ENCODE data around the gene RNF225. TPM values are rescaled to one million over a fixed set of nuclear protein-coding genes. Genes with fewer than 3 reads are reported as not detected.
"Not testable (repeated sequence)": the region's sequence is repeated elsewhere in the genome, so short reads cannot be mapped to it uniquely, and the experiment has no call there.

Gene RNF225
- total RNA-seq, 1 donor from 2014 or later: not detected

DNA sequence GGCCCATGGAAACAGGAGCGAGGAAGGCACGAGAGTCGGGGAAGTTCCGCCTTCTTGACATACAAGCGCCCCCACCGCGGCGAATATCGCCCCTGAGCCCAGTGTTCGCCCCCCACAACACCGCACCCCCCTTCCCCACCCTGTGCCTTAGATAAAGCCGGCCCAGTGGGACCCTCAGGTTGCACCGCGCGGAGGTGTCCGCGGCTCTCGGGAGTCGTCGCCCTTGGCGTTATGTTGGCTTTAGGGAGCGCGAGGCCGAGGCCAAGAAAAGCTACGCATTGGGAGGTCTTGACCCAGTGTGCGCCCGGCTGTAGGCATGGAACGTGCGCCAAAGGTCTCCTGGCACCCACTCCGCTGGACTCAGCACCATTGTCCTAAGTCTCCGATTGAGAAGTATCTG is 45.1 kb downstream of the RNF225 start:
- peaks cover 0 to 4% (median 4%) of the 10 kb centered on the region in 3 donors for H3K27me3 ChIP-seq (ENCODE audit: control insufficient read depth in 3 of 3, insufficient read depth in 3 of 3, low read length in 3 of 3)
- H3K4me1 ChIP-seq (ENCODE audit: control insufficient read depth in 3 of 3, insufficient read depth in 3 of 3, low read length in 3 of 3): peaks cover 13 to 23% (median 18%) of the 10 kb centered on the region in 3 donors
- peak overlapping the region; percentile 68 for H3K27ac ChIP-seq (ENCODE audit: low read depth, low read length)
- H3K4me3 ChIP-seq (ENCODE audit: low read length in 3 of 3): peak overlapping the region; percentile 91 to 99 (median 93)
- H3K36me3 ChIP-seq (ENCODE audit: control insufficient read depth in 3 of 3, insufficient read depth in 3 of 3, low read length in 3 of 3): peaks cover 23 to 24% (median 23%) of the 10 kb centered on the region in 3 donors
- H3K9me3 ChIP-seq (ENCODE audit: control insufficient read depth in 3 of 3, low read length in 3 of 3): peaks cover 13 to 31% (median 24%) of the 10 kb centered on the region in 3 donors
- H3K9ac ChIP-seq (ENCODE audit: low read depth in 1 of 3, low read length in 3 of 3): peak overlapping the region; percentile 55 to 87 (median 60)

DNA sequence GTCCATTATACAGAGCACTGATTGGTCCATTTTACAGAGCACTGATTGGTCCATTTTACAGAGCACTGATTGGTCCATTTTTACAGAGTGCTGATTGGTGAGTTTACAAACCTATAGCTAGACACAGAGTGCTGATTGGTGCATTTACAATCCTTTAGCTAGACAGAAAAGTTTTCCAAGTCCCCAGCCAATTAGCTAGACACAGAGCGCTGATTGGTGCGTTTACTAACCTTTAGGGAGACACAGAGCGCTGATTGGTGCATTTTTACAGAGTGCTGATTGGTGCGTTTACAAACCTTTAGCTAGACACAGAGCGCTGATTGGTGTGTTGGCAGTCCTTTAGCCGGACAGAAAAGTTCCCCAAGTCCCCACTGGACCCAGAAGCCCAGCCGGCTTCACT is 47.5 kb downstream of the RNF225 start:
- H3K27ac ChIP-seq (ENCODE audit: low read depth, low read length); H3K36me3 ChIP-seq (ENCODE audit: control insufficient read depth in 3 of 3, insufficient read depth in 3 of 3, low read length in 3 of 3); H3K4me3 ChIP-seq (ENCODE audit: low read length in 3 of 3); H3K9ac ChIP-seq (ENCODE audit: low read depth in 1 of 3, low read length in 3 of 3); H3K9me3 ChIP-seq (ENCODE audit: control insufficient read depth in 3 of 3, low read length in 3 of 3): not testable (repeated sequence)
- Histone ChIP-seq H3K4me1 (ENCODE audit: control insufficient read depth in 3 of 3, insufficient read depth in 3 of 3, low read length in 3 of 3) (peaks cover 13 to 23% (median 18%) of the 10 kb centered on the region in 3 donors), H3K27me3 (ENCODE audit: control insufficient read depth in 3 of 3, insufficient read depth in 3 of 3, low read length in 3 of 3) (peaks cover 4 to 12% (median 8%) of the 10 kb centered on the region in 3 donors)

Small RNA genes lying within 50 kb of the gene (small RNA-seq; reads per million reads assigned to genes)
- gene MIR4754: not detected
- not detected for gene RNA5SP473

Other genes starting within 250 kb of the RNF225 start
- gene ZNF329, start 244.9 kb upstream of the RNF225 start, total RNA-seq: 16.2 TPM
- 11.0 TPM for gene ZNF274, start 212.6 kb upstream of the RNF225 start, total RNA-seq
- gene ZNF544, start 166.7 kb upstream of the RNF225 start, total RNA-seq: 26.1 TPM
- gene ZNF8, start 116.7 kb upstream of the RNF225 start, total RNA-seq: 6.3 TPM
- gene ERVK3-1, start 90.3 kb upstream of the RNF225 start, total RNA-seq: 14.1 TPM
- gene ZSCAN22, start 68.7 kb upstream of the RNF225 start, total RNA-seq: 2.6 TPM
- gene A1BG, start 42.2 kb upstream of the RNF225 start, total RNA-seq: under 0.01 TPM
- 2.1 TPM for gene ZNF497, start 32.9 kb upstream of the RNF225 start, total RNA-seq
- 0.52 TPM for gene ZNF837, start 14.6 kb upstream of the RNF225 start, total RNA-seq
- 3,737 TPM for gene RPS5, start 8.4 kb upstream of the RNF225 start, total RNA-seq
- 8.4 TPM for gene ZNF584, start 13.0 kb downstream of the RNF225 start, total RNA-seq
- gene ZNF132, start 44.5 kb downstream of the RNF225 start, total RNA-seq: 9.9 TPM
- 5.7 TPM for gene ZNF324B, start 56.0 kb downstream of the RNF225 start, total RNA-seq
- 9.9 TPM for gene ZNF324, start 71.4 kb downstream of the RNF225 start, total RNA-seq
- gene ZNF446, start 80.7 kb downstream of the RNF225 start, total RNA-seq: 3.1 TPM
- gene SLC27A5, start 116.3 kb downstream of the RNF225 start, total RNA-seq: 3.1 TPM
- 3.7 TPM for gene ZBTB45, start 124.2 kb downstream of the RNF225 start, total RNA-seq
- 277 TPM for gene TRIM28, start 148.4 kb downstream of the RNF225 start, total RNA-seq
- 68.9 TPM for gene CHMP2A, start 159.4 kb downstream of the RNF225 start, total RNA-seq
- 73.6 TPM for gene UBE2M, start 163.0 kb downstream of the RNF225 start, total RNA-seq
- 6.8 TPM for gene MZF1, start 177.7 kb downstream of the RNF225 start, total RNA-seq

Measured in skeletal muscle tissue (tissue), 5 donors.